ENCODE data around the gene CDH18.

Gene CDH18

DNA sequence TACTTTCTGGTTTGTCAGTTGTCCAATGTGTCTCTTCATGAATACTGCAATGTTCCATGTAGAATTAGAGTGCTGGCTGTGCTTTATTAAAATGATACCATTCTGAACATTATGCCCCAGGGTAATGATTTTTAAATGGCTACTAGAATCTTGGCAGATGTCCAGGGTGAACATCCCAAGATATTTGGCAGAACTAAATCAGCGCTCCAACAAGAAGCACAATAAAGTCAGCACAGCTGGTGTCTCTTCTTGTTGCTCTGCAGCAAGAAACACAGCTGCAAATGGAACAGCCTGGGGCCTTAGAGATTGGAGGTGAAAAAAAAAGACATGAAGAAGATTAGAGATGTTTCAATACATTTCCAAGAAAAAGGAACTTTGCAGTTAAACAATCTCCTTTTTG is 248.3 kb downstream of the CDH18 start:
- TF ChIP-seq, protein P1, sequence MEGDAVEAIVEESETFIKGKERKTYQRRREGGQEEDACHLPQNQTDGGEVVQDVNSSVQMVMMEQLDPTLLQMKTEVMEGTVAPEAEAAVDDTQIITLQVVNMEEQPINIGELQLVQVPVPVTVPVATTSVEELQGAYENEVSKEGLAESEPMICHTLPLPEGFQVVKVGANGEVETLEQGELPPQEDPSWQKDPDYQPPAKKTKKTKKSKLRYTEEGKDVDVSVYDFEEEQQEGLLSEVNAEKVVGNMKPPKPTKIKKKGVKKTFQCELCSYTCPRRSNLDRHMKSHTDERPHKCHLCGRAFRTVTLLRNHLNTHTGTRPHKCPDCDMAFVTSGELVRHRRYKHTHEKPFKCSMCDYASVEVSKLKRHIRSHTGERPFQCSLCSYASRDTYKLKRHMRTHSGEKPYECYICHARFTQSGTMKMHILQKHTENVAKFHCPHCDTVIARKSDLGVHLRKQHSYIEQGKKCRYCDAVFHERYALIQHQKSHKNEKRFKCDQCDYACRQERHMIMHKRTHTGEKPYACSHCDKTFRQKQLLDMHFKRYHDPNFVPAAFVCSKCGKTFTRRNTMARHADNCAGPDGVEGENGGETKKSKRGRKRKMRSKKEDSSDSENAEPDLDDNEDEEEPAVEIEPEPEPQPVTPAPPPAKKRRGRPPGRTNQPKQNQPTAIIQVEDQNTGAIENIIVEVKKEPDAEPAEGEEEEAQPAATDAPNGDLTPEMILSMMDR (IDR thresholded peaks at IDR 0.05; ENCODE audit: poor library complexity, severe bottlenecking), result no peak
- H3K4me1 ChIP-seq (ENCODE audit: insufficient read depth, poor library complexity, severe bottlenecking), result no peaks in the 10 kb centered on the region
- no peaks in the 10 kb centered on the region for H3K27me3 ChIP-seq (ENCODE audit: insufficient read depth, poor library complexity, severe bottlenecking)
- ATAC-seq (ENCODE audit: low read depth) (no peak), DNase-seq (ENCODE audit: low spot score) (no peak)
- H3K9me3 ChIP-seq (ENCODE audit: severe bottlenecking), result no peaks in the 10 kb centered on the region
- no peak overlapping the region for H3K27ac ChIP-seq (ENCODE audit: poor library complexity, severe bottlenecking)
- H3K4me3 ChIP-seq (ENCODE audit: severe bottlenecking), result no peak overlapping the region
- no peaks in the 10 kb centered on the region for H3K36me3 ChIP-seq (ENCODE audit: low read depth)

DNA sequence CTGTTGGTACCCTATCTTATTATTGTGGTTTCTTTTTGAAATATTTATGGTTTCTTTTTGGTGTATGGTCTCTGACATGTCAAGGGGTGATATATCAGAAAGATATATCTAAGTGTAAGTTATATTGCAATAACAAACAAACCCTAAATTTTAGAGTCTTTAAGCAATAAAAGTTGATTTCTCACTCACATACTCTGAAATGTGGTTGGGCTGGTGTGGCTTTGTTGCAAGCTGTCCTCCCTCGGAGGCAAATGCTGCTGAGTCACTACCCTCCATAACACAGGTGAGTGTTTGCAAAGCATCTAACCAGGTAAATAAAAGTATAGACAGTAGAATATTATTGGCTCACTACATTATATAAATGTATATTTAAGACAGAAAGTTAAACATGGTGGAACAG is 253.2 kb downstream of the CDH18 start:
- no peak for DNase-seq (ENCODE audit: low spot score)
- H3K9me3 ChIP-seq (ENCODE audit: severe bottlenecking), result no peaks in the 10 kb centered on the region
- TF ChIP-seq, protein P1 (IDR thresholded peaks at IDR 0.05; ENCODE audit: poor library complexity, severe bottlenecking), result no peak
- no peak overlapping the region for H3K27ac ChIP-seq (ENCODE audit: poor library complexity, severe bottlenecking)
- H3K27me3 ChIP-seq (ENCODE audit: insufficient read depth, poor library complexity, severe bottlenecking), result no peaks in the 10 kb centered on the region
- ATAC-seq (ENCODE audit: low read depth), result peak; percentile 73
- H3K4me3 ChIP-seq (ENCODE audit: severe bottlenecking), result no peak overlapping the region
- H3K36me3 ChIP-seq (ENCODE audit: low read depth), result no peaks in the 10 kb centered on the region
- H3K4me1 ChIP-seq (ENCODE audit: insufficient read depth, poor library complexity, severe bottlenecking), result no peaks in the 10 kb centered on the region

DNA sequence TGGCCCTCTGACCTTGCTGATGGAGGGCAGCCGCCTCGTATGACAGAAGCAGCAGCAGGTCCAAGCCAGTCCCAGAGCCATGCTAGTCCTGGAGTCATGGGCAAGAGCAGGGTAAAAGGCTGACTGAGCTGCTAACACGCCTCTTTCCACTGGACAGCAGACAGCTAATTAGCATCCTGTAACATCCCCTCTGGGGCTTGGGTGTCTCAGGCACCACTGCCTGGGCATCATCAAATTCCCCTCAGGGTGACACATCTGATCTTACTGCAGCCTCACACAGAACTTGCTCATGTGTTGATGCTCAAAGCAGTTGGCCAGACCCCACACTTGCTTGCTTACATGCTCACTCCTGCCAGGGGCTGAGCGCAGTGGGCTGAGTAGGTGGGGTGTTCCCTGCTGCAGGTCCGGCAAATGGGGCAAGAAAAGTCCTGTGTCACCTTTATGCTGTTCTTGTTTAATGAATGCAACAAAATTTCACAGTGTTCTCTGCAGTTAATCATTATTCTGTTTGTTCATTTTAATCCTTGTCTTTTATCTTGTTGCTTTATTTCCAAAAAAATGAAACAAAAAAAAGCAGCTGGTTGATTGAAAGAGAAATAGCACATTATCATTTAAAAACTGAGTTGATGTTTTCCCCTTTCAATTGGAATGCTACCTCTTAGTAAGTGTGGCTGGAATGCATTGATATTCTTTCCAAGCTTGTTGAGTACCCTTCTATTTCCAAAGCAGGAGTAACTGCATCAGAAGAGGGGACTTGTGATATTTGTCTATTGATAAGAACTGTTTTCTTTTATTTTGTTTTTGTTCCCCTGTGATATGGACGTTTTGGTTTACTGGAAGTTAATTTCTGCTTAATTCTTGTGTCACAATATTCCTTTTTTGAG is 254.1 kb downstream of the CDH18 start:
- Histone ChIP-seq H3K27me3 (ENCODE audit: insufficient read depth, poor library complexity, severe bottlenecking) (no peaks in the 10 kb centered on the region), H3K4me1 (ENCODE audit: insufficient read depth, poor library complexity, severe bottlenecking) (no peaks in the 10 kb centered on the region), H3K36me3 (ENCODE audit: low read depth) (no peaks in the 10 kb centered on the region), H3K27ac (ENCODE audit: poor library complexity, severe bottlenecking) (no peak overlapping the region), H3K4me3 (ENCODE audit: severe bottlenecking) (no peak overlapping the region), H3K9me3 (ENCODE audit: severe bottlenecking) (no peaks in the 10 kb centered on the region)
- DNase-seq (ENCODE audit: low spot score) (no peak), ATAC-seq (ENCODE audit: low read depth) (no peak)
- TF ChIP-seq, protein P1 (IDR thresholded peaks at IDR 0.05; ENCODE audit: poor library complexity, severe bottlenecking), result no peak

DNA sequence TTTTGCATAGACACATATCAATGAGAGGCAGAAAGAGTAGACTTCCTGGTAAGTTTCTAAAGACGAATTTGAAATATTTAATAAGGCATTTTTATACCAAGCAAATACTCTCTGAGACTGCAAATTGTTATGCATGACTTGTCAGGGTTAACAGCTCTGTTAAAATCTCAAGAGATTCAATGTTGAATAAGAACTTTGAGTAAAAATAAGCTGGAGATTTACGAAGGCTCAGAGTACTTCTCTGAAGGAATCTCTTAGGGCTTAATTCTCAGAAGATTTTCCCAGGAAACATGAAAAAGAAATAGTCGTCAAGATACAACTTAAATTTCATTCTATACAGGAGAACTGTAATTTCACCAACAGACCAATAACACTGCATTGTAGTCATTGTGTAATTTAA is 259.4 kb downstream of the CDH18 start:
- H3K4me3 ChIP-seq (ENCODE audit: severe bottlenecking), result no peak overlapping the region
- ATAC-seq (ENCODE audit: low read depth), result no peak
- H3K27ac ChIP-seq (ENCODE audit: poor library complexity, severe bottlenecking), result no peak overlapping the region
- no peaks in the 10 kb centered on the region for H3K27me3 ChIP-seq (ENCODE audit: insufficient read depth, poor library complexity, severe bottlenecking)
- TF ChIP-seq, protein P1 (IDR thresholded peaks at IDR 0.05; ENCODE audit: poor library complexity, severe bottlenecking), result no peak
- no peaks in the 10 kb centered on the region for H3K9me3 ChIP-seq (ENCODE audit: severe bottlenecking)
- no peaks in the 10 kb centered on the region for H3K36me3 ChIP-seq (ENCODE audit: low read depth)
- DNase-seq (ENCODE audit: low spot score), result no peak
- H3K4me1 ChIP-seq (ENCODE audit: insufficient read depth, poor library complexity, severe bottlenecking), result no peaks in the 10 kb centered on the region

DNA sequence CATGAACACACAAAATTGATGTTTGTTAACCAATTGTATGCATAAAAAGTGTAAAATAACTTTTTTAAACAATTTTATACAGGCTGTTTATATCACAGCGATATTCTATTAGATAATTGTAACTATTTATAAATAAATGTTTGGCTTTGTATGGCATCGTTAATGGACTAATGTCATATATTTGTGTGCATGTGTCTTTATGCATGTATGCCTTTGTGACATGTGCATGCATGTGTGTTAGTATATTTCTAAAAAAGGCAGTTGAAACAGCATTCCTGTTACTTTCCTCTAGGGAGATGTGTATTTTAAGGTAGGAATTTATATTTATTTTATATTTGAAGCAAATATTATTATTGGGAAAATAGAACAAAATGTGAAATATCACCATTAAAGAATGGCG is 268.9 kb downstream of the CDH18 start:
- Histone ChIP-seq H3K4me1 (ENCODE audit: insufficient read depth, poor library complexity, severe bottlenecking) (no peaks in the 10 kb centered on the region), H3K27me3 (ENCODE audit: insufficient read depth, poor library complexity, severe bottlenecking) (no peaks in the 10 kb centered on the region), H3K4me3 (ENCODE audit: severe bottlenecking) (no peak overlapping the region), H3K36me3 (ENCODE audit: low read depth) (no peaks in the 10 kb centered on the region; the same call in 1 of the 2 replicates), H3K9me3 (ENCODE audit: severe bottlenecking) (no peaks in the 10 kb centered on the region), H3K27ac (ENCODE audit: poor library complexity, severe bottlenecking) (no peak overlapping the region)
- TF ChIP-seq, protein P1 (IDR thresholded peaks at IDR 0.05; ENCODE audit: poor library complexity, severe bottlenecking), result no peak
- ATAC-seq (ENCODE audit: low read depth) (no peak), DNase-seq (ENCODE audit: low spot score) (no peak)
